GM23338 (cell line): ENCODE data around the gene KMT2E. TPM values are rescaled to one million over a fixed set of nuclear protein-coding genes. Genes with fewer than 3 reads are reported as not detected.
"Not testable (repeated sequence)": the region's sequence is repeated elsewhere in the genome, so short reads cannot be mapped to it uniquely, and the experiment has no call there.

ENCODE experiments used
- ATAC-seq: fragments of 200-7000 bp; cut with Tn5 transposase; 3 replicates; pipeline ENCODE4 v1.9.1; 2020
- DNase-seq: peaks from one replicate; pipeline ENCODE4 v3.0.0-alpha.2; 2015; ENCODE audit warnings: low spot score
- H2AFZ ChIP-seq: fragments of 200-600 bp; sonication (generic); 2 replicates; pipeline ENCODE4 v1.8.0; 2016; ENCODE audit warnings: antibody characterized with exemption, mild to moderate bottlenecking, moderate library complexity
- H3F3A ChIP-seq: fragments of 200-600 bp; sonication (generic); replicated peaks from 2 replicates; pipeline ENCODE4 v1.8.0; 2017; ENCODE audit warnings: antibody characterized with exemption, mixed run types, low read depth
- H3K27ac ChIP-seq: fragments of 200-600 bp; sonication (generic); 2 replicates; pipeline ENCODE4 v1.6.1; 2016; ENCODE audit warnings: low read depth
- H3K27me3 ChIP-seq: fragments of 200-600 bp; sonication (generic); 2 replicates; pipeline ENCODE4 v1.8.0; 2016; ENCODE audit warnings: mild to moderate bottlenecking, mixed run types, moderate library complexity; ENCODE audit not compliant: insufficient read depth
- H3K36me3 ChIP-seq: fragments of 200-600 bp; sonication (generic); 2 replicates; pipeline ENCODE4 v1.8.0; 2016; ENCODE audit warnings: mild to moderate bottlenecking; ENCODE audit not compliant: insufficient read depth
- H3K4me1 ChIP-seq: fragments of 200-600 bp; sonication (generic); 2 replicates; pipeline ENCODE4 v1.8.0; 2016; ENCODE audit warnings: mild to moderate bottlenecking, moderate library complexity; ENCODE audit not compliant: insufficient read depth
- H3K4me2 ChIP-seq: fragments of 200-600 bp; sonication (generic); 2 replicates; pipeline ENCODE4 v1.7.1; 2017; ENCODE audit warnings: mixed run types
- H3K4me3 ChIP-seq: fragments of 200-600 bp; sonication (generic); 2 replicates; pipeline ENCODE4 v1.6.1; 2016; ENCODE audit warnings: mixed run types
- H3K79me2 ChIP-seq: fragments of 200-600 bp; sonication (generic); replicated peaks from 2 replicates; pipeline ENCODE4 v1.8.0; 2017; ENCODE audit warnings: mild to moderate bottlenecking; ENCODE audit not compliant: insufficient read depth
- H3K9me2 ChIP-seq: fragments of 200-600 bp; sonication (generic); 2 replicates; pipeline ENCODE4 v1.8.0; 2017; ENCODE audit not compliant: insufficient read depth
- H4K20me1 ChIP-seq: fragments of 200-600 bp; sonication (generic); replicated peaks from 2 replicates; pipeline ENCODE4 v1.8.0; 2017; ENCODE audit warnings: mild to moderate bottlenecking; ENCODE audit not compliant: insufficient read depth
- H3K27ac Mint-ChIP-seq: 2 replicates; pipeline ENCODE4 v1.8.0; 2020; ENCODE audit warnings: inconsistent platforms, mild to moderate bottlenecking, moderate library complexity, mixed read lengths
- H3K27me3 Mint-ChIP-seq: 3 replicates; pipeline ENCODE4 v1.8.0; 2022; ENCODE audit warnings: low read depth, mild to moderate bottlenecking, moderate library complexity, mixed read lengths, inconsistent platforms; ENCODE audit not compliant: insufficient read depth, poor library complexity
- H3K36me3 Mint-ChIP-seq: 3 replicates; pipeline ENCODE4 v1.8.0; 2021; ENCODE audit warnings: low read depth, mild to moderate bottlenecking, inconsistent platforms, moderate library complexity, mixed read lengths
- H3K4me1 Mint-ChIP-seq: 3 replicates; pipeline ENCODE4 v1.8.0; 2020; ENCODE audit warnings: mild to moderate bottlenecking, inconsistent platforms, mixed read lengths
- H3K4me3 Mint-ChIP-seq: 3 replicates; pipeline ENCODE4 v1.8.0; 2021; ENCODE audit warnings: moderate library complexity, mild to moderate bottlenecking, inconsistent platforms, mixed read lengths
- H3K9me3 Mint-ChIP-seq: 3 replicates; pipeline ENCODE4 v1.8.0; 2020; ENCODE audit warnings: moderate library complexity, mild to moderate bottlenecking, inconsistent platforms, mixed read lengths
- EZH2phosphoT487 ChIP-seq: fragments of 200-600 bp; sonication (generic); IDR thresholded peaks from one replicate; pipeline ENCODE4 v1.8.1; 2018; ENCODE audit warnings: antibody characterized with exemption; ENCODE audit not compliant: unreplicated experiment
- polyA plus RNA-seq: library from polyadenylated mRNA; unstranded; fragments of >200 nt; fragmentation: Nextera tagmentation; extraction: Ambion mirVana; gene quantifications from 2 replicates; pipeline ENCODE4 v1.2.1, GENCODE V29; 2016
- total RNA-seq: library from RNA; depleted of rRNA; stranded (reverse); fragments of >200 nt; shearing (Covaris generic); gene quantifications from 2 replicates; pipeline ENCODE4 v1.2.3, GENCODE V29; 2014
- TF ChIP-seq, protein P1 (sequence below): fragments of 250-450 bp; sonication (Bioruptor Pico); IDR thresholded peaks from 2 replicates; pipeline ENCODE4 v1.5.0; 2020; ENCODE audit warnings: mild to moderate bottlenecking, moderate library complexity
- TF ChIP-seq, protein P2 (sequence below): IDR thresholded peaks from 2 replicates; pipeline ENCODE4 v1.6.1; 2016; ENCODE audit warnings: antibody characterized with exemption

Gene KMT2E
- total and polyA plus RNA-seq, 2 experiments from 2014 or later = 50.2 to 70.9 TPM

DNA sequence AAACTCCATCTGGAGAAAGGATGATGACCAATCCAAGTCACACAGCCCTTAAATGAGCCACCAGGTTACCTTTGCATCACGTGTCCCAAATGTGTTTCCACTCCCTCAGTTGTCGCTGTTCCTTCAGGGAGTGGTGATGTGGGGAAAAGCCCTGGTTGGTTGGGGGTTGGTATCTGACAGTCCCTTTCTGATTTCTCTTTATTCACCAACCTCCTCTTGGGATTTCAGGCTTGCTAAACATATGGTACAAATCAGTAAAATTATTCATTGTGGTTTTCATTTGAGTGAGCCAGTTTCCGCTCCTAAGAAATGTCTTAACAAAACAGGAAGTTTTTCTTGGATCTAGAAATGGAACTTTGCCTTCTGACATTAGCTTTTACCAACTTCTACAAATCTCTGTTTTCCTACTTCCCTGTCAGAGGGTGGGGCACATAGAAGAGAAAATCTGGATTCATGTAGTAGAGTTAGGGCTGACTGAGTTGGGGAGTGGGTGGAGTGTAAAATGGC, 40.0 kb upstream of the KMT2E start (continued):
- TF ChIP-seq, protein P1, sequence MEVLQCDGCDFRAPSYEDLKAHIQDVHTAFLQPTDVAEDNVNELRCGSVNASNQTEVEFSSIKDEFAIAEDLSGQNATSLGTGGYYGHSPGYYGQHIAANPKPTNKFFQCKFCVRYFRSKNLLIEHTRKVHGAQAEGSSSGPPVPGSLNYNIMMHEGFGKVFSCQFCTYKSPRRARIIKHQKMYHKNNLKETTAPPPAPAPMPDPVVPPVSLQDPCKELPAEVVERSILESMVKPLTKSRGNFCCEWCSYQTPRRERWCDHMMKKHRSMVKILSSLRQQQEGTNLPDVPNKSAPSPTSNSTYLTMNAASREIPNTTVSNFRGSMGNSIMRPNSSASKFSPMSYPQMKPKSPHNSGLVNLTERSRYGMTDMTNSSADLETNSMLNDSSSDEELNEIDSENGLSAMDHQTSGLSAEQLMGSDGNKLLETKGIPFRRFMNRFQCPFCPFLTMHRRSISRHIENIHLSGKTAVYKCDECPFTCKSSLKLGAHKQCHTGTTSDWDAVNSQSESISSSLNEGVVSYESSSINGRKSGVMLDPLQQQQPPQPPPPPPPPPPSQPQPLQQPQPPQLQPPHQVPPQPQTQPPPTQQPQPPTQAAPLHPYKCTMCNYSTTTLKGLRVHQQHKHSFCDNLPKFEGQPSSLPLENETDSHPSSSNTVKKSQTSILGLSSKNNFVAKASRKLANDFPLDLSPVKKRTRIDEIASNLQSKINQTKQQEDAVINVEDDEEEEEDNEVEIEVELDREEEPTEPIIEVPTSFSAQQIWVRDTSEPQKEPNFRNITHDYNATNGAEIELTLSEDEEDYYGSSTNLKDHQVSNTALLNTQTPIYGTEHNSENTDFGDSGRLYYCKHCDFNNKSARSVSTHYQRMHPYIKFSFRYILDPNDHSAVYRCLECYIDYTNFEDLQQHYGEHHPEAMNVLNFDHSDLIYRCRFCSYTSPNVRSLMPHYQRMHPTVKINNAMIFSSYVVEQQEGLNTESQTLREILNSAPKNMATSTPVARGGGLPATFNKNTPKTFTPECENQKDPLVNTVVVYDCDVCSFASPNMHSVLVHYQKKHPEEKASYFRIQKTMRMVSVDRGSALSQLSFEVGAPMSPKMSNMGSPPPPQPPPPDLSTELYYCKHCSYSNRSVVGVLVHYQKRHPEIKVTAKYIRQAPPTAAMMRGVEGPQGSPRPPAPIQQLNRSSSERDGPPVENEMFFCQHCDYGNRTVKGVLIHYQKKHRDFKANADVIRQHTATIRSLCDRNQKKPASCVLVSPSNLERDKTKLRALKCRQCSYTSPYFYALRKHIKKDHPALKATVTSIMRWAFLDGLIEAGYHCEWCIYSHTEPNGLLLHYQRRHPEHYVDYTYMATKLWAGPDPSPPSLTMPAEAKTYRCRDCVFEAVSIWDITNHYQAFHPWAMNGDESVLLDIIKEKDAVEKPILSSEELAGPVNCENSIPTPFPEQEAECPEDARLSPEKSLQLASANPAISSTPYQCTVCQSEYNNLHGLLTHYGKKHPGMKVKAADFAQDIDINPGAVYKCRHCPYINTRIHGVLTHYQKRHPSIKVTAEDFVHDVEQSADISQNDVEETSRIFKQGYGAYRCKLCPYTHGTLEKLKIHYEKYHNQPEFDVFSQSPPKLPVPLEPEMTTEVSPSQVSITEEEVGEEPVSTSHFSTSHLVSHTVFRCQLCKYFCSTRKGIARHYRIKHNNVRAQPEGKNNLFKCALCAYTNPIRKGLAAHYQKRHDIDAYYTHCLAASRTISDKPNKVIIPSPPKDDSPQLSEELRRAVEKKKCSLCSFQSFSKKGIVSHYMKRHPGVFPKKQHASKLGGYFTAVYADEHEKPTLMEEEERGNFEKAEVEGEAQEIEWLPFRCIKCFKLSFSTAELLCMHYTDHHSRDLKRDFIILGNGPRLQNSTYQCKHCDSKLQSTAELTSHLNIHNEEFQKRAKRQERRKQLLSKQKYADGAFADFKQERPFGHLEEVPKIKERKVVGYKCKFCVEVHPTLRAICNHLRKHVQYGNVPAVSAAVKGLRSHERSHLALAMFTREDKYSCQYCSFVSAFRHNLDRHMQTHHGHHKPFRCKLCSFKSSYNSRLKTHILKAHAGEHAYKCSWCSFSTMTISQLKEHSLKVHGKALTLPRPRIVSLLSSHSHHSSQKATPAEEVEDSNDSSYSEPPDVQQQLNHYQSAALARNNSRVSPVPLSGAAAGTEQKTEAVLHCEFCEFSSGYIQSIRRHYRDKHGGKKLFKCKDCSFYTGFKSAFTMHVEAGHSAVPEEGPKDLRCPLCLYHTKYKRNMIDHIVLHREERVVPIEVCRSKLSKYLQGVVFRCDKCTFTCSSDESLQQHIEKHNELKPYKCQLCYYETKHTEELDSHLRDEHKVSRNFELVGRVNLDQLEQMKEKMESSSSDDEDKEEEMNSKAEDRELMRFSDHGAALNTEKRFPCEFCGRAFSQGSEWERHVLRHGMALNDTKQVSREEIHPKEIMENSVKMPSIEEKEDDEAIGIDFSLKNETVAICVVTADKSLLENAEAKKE (CRISPR knock-in tag) = no peak
- no peak for TF ChIP-seq EZH2phosphoT487
- TF ChIP-seq, protein P2, sequence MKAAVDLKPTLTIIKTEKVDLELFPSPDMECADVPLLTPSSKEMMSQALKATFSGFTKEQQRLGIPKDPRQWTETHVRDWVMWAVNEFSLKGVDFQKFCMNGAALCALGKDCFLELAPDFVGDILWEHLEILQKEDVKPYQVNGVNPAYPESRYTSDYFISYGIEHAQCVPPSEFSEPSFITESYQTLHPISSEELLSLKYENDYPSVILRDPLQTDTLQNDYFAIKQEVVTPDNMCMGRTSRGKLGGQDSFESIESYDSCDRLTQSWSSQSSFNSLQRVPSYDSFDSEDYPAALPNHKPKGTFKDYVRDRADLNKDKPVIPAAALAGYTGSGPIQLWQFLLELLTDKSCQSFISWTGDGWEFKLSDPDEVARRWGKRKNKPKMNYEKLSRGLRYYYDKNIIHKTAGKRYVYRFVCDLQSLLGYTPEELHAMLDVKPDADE = no peak

DNA sequence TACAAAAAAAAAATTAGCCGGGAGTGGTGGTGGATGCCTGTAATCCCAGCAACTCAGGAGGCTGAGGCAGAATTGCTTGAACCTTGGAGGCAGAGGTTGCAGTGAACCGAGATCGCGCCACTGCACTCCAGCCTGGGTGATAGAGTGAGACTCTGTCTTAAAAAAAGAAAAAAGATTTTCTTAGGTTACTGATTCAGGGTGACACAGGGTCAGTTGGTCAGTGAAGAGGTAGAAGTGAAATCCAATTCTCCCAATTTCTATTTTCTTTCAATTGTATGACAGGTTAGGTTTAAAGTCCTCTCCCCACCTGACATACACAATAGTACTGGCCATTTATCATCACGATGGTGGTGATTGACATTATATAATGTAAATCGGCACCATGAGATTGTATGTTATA, 38.5 kb upstream of the KMT2E start:
- peaks cover 23% of the 10 kb centered on the region for H3K4me1 ChIP-seq
- H3K4me3 Mint-ChIP-seq, H3K27ac ChIP-seq, H3F3A ChIP-seq, H3K79me2 ChIP-seq, H3K4me2 ChIP-seq, H2AFZ ChIP-seq, H3K36me3 Mint-ChIP-seq, H3K9me3 Mint-ChIP-seq, H3K27me3 Mint-ChIP-seq, H3K9me2 ChIP-seq, DNase-seq, ATAC-seq, H3K36me3 ChIP-seq, H3K4me3 ChIP-seq, H4K20me1 ChIP-seq, H3K27me3 ChIP-seq, H3K27ac Mint-ChIP-seq: not testable (repeated sequence)
- H3K4me1 Mint-ChIP-seq = peaks cover 31% of the 10 kb centered on the region
